ENCODE results near the gene CTNNBL1. TPM values are rescaled to one million over a fixed set of nuclear protein-coding genes. Genes with fewer than 3 reads are reported as not detected.
A peak's percentile ranks its signal among the peaks of the same experiment; 100 is the strongest.

CTNNBL1 gene
- total and polyA plus RNA-seq, 2 experiments from 2014 or later, result 36.3 to 68.7 TPM

- Mint-ChIP-seq H3K4me1 (peaks cover 26% of the 10 kb centered on the region), H3K4me3 (no peak overlapping the region), H3K9me3 (no peaks in the 10 kb centered on the region), H3K27me3 (ENCODE audit: insufficient read depth, low read depth, poor library complexity) (peaks cover 2% of the 10 kb centered on the region), H3K27ac (no peak overlapping the region), H3K36me3 (ENCODE audit: low read depth) (0 out of 3 replicates have a peak, but pooled peaks cover 7% of the 10 kb centered on the region)
- Histone ChIP-seq H3K4me3 (no peak overlapping the region), H3K27ac (ENCODE audit: low read depth) (no peak overlapping the region), H3F3A (replicated peaks; ENCODE audit: low read depth) (no peaks in the 10 kb centered on the region), H3K36me3 (ENCODE audit: insufficient read depth) (no peaks in the 10 kb centered on the region), H3K4me2 (no peak overlapping the region), H2AFZ (no peak overlapping the region), H3K4me1 (ENCODE audit: insufficient read depth) (peaks cover 3% of the 10 kb centered on the region; the same call in 1 of the 2 replicates), H3K27me3 (ENCODE audit: insufficient read depth) (no peaks in the 10 kb centered on the region), H4K20me1 (replicated peaks; ENCODE audit: insufficient read depth) (peaks cover 6% of the 10 kb centered on the region; the same call in 1 of the 2 replicates), H3K9me2 (ENCODE audit: insufficient read depth) (no peaks in the 10 kb centered on the region), H3K79me2 (replicated peaks; ENCODE audit: insufficient read depth) (no peaks in the 10 kb centered on the region)
- ATAC-seq (peak; percentile 65), DNase-seq (ENCODE audit: low spot score) (peak; percentile 11)
- no peak for TF ChIP-seq REST (IDR thresholded peaks at IDR 0.05; ENCODE audit: unreplicated experiment)
- no peak for TF ChIP-seq JUNB (IDR thresholded peaks at IDR 0.05; ENCODE audit: unreplicated experiment)
- TF ChIP-seq EZH2 (IDR thresholded peaks at IDR 0.05; ENCODE audit: low read depth, unreplicated experiment), result no peak
- TF ChIP-seq ETS1 (IDR thresholded peaks at IDR 0.05), result no peak
- TF ChIP-seq ZNF114 (CRISPR knock-in tag; IDR thresholded peaks at IDR 0.05), result no peak
- TF ChIP-seq STAT1 (IDR thresholded peaks at IDR 0.05; ENCODE audit: unreplicated experiment), result no peak
- TF ChIP-seq POLR2AphosphoS5 (IDR thresholded peaks at IDR 0.05; ENCODE audit: low read depth), result no peak
- TF ChIP-seq NANOG (IDR thresholded peaks at IDR 0.05; ENCODE audit: borderline replicate concordance), result no peak
- TF ChIP-seq ZNF331 (CRISPR knock-in tag; IDR thresholded peaks at IDR 0.05; ENCODE audit: low read depth), result no peak
- TF ChIP-seq CREB1 (CRISPR knock-in tag; IDR thresholded peaks at IDR 0.05; ENCODE audit: low read depth), result no peak
- TF ChIP-seq EZH2phosphoT487 (IDR thresholded peaks at IDR 0.05; ENCODE audit: unreplicated experiment), result no peak
Observed at GRCh38 chr20:37749620-37750403, 56.0 kb downstream of the CTNNBL1 start.

Measured in GM23338 (cell line).